ENCODE data around the gene PLCB1.

Gene PLCB1

DNA sequence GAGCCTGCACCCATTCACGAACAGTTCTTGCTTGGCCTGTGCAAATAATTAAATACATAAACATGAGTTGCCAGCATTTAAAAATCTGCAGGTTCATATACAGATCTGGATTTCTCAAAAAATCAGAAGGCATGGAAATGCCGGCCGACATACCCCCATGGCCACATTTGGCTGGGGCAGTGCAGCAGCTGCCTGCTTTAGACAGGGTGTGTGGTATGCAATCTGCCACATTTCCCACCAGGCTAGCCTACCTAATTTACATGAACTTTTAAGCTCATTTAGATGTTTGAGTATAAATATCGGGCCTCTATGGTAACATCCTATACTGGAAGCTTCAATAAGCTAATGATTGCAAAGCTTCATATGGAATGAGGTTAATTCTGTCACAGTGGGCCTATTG, 31.5 kb downstream of the PLCB1 start:
- H3K4me3 ChIP-seq (ENCODE audit: control insufficient read depth, low read depth, low read length): no peak overlapping the region
- no peak for DNase-seq (ENCODE audit: low read depth)
- TF ChIP-seq CTCF (conservative IDR thresholded peaks at IDR 0.05; ENCODE audit: control insufficient read depth, insufficient read depth, low read depth, low read length): no peak

- no peak overlapping the region for H3K4me3 ChIP-seq (ENCODE audit: control insufficient read depth, low read depth, low read length)
- no peak for TF ChIP-seq CTCF (conservative IDR thresholded peaks at IDR 0.05; ENCODE audit: control insufficient read depth, insufficient read depth, low read depth, low read length)
- no peak for DNase-seq (ENCODE audit: low read depth)
Observed at GRCh38 chr20:8166730-8167129, 34.7 kb downstream of the PLCB1 start.

GRCh38 chr20:8168785-8169288, 36.8 kb downstream of the PLCB1 start:
- H3K4me3 ChIP-seq (ENCODE audit: control insufficient read depth, low read depth, low read length): no peak overlapping the region
- TF ChIP-seq CTCF (conservative IDR thresholded peaks at IDR 0.05; ENCODE audit: control insufficient read depth, insufficient read depth, low read depth, low read length): no peak

GRCh38 chr20:8170921-8171320, 38.9 kb downstream of the PLCB1 start:
- DNase-seq (ENCODE audit: low read depth): no peak
- TF ChIP-seq CTCF (conservative IDR thresholded peaks at IDR 0.05; ENCODE audit: control insufficient read depth, insufficient read depth, low read depth, low read length): no peak
- no peak overlapping the region for H3K4me3 ChIP-seq (ENCODE audit: control insufficient read depth, low read depth, low read length)

More at GRCh38 chr20:8168785-8169288, 36.8 kb downstream of the PLCB1 start:
- no peak for DNase-seq (ENCODE audit: low read depth)

DNA sequence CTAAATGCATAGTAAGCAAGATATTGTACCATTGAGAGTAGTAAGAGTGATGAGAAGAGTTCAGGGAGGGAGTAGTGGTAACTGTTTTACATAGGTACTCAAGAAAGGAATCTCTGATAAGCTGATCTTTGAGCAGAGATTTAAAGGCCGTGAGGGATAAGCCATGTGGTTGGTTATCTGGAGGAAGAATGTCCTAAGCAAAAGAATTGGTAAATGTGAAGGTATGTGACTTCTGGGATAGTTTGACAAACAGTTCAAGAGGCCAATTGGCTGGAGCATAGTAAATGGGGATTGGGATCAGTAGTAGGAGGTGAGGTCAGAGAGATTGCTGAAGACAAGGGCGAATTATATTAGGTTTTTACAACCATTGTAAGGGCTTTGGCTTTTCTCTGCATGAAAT, 40.1 kb downstream of the PLCB1 start:
- H3K4me3 ChIP-seq (ENCODE audit: control insufficient read depth, low read depth, low read length): no peak overlapping the region
- TF ChIP-seq CTCF (conservative IDR thresholded peaks at IDR 0.05; ENCODE audit: control insufficient read depth, insufficient read depth, low read depth, low read length): no peak
- no peak for DNase-seq (ENCODE audit: low read depth)

DNA sequence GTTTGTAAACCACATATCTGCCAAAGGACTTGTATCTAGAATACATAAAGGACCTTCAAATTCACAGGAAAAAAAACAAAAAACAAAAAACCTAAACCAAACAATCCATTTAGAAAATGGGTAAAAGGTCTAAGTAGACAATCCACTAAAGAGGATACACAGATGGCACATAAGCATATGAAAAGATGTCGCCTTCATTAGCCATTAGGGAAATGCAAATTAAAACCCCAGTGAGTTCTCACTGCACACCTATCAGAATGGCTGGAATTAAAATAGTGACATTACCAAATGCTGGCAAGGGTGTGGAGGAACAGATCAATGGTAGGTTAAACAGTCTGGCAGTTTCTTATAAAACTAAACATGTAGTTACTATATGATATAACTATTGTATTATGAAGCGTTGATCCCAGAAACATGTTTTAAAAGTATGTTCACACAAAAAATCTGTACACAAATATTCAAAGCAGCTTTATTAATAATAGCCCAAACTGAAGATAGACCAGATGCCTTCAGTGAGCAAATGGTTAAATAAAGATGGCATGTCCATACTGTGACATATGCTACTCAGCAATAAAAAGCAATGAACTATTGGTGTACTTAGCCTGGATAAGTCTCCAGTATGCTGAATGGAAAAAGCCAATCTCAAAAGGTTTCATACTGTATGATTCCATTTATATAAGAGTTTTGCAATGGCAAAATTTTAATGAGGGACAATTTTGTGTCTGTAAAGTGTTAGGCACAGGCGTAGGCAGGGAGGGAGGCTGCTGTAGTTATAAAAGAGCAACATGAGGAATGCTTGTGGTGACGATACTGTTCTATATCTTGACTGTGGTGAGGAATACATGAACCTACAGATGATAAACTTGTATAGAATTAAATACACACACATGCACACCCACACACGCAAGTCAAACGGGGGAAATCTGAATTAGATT, 43.9 kb downstream of the PLCB1 start:
- no peak overlapping the region for H3K4me3 ChIP-seq (ENCODE audit: control insufficient read depth, low read depth, low read length)
- no peak for TF ChIP-seq CTCF (conservative IDR thresholded peaks at IDR 0.05; ENCODE audit: control insufficient read depth, insufficient read depth, low read depth, low read length)
- DNase-seq (ENCODE audit: low read depth): no peak

All from fibroblast of mammary gland (primary cell).